CMK (cell line): ENCODE measurements around the gene SPATA2L.
A peak's percentile ranks its signal among the peaks of the same experiment; 100 is the strongest.
"Not testable (repeated sequence)": the region's sequence is repeated elsewhere in the genome, so short reads cannot be mapped to it uniquely, and the experiment has no call there.

Experiments
- DNase-seq: peaks from one replicate; pipeline ENCODE4 v3.0.0-alpha.2; 2010; ENCODE audit warnings: low read depth

Gene SPATA2L

DNA sequence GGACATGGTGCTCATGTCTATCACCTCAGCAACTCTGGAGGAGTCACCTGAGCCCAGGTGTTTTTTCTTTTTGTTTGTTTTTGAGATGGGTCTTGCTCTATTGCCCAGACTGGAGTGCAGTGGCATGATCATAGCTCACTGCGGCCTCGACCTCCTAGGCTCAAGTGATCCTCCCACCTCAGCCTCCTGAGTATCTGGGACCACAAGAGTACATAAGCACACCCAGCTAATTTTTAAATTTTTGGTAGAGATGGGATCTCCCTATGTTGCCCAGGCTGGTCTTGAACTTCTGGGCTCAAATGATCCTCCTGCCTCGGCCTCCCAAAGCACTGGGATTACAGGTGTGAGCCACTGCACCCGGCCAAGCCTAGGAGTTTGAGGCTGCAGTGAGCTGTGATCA is 11.9 kb downstream of the SPATA2L start:
- DNase-seq: not testable (repeated sequence)

- no peak for DNase-seq
Observed at GRCh38 chr16:89689142-89689541, 12.4 kb downstream of the SPATA2L start.

DNA sequence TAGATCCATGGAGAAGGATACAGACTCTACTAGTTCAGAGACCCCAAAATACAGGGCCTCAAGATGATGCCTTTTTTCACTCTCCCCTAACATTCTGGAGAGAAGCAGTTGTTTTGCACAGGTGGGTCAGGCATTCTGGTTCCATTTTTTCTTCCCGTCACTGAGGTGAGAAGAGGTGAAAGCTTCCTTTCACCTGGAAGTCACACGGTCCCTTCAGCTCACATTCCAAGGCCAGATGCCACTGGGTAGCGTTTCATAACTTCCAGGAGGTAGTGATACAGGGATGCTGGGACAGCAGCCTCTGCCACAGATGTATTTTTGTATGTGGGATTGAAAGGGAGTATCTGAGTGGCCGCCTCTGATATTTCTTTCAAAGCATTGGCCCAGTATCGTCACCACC is 13.1 kb downstream of the SPATA2L start:
- DNase-seq: no peak

GRCh38 chr16:89687092-89687940 is 14.2 kb downstream of the SPATA2L start:
- DNase-seq: no peak

GRCh38 chr16:89686520-89687091 is 14.9 kb downstream of the SPATA2L start, which contains the start of gene CDK10:
CDK10 (plus strand) TSS chr16:89686689; CDS start chr16:89686711, 22 bp downstream.
- peak; percentile 65 for DNase-seq

GRCh38 chr16:89685916-89686315 is 15.6 kb downstream of the SPATA2L start:
- no peak for DNase-seq

DNA sequence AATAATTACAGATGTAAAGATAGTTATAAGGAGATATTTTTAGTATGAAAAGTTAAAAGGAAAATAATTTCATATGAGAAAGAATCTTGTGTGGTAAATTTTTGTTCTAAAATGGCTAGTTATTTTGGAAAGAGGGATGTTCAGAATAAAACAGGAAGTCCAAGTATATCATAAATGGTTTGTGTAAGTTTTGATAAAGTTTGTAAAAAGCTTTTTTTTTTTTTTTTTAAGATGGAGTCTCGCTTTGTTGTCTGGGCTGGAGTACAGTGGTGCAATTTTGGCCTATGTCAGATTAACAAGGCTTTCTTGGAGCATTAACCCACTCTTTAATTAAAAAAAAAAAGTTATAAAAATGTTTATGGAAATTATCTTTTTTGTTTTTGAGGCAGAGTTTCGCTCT is 23.2 kb downstream of the SPATA2L start:
- no peak for DNase-seq

DNA sequence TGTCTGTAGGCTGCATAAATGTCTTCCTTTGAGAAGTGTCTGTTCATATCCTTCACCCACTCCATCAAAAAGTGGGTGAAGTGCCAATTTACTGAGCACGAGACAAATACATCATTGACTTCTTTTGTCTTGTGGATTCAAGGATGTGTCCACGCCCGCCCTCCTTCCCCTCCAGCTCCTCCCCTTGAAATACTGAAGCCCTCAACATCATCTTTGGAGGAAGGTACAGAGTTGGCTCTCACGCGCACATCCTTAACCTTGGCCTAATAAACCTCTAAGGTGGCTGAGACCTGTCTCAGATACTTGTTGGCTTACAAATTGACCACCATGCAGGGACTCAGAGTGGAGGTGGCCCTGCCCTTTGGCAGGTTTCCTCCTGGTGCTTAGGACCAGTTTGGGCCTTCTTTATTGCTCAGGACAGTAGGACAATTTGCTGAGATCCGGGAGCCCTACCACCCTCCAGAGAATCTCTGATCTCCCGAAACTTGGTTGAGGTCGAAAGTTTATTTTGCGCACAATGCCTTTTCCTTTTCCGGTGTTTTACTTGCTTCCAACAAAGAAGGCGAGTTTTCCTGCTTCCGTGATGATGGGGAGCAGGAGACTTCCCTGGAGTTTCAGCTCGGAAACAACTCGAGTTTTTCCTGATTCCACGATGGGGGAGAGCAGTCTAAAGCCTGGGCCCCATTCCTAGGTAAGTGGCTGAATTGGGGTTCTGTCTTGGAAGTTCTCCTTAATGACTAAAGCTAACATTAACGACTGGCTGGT is 29.1 kb downstream of the SPATA2L start:
- DNase-seq: no peak

DNA sequence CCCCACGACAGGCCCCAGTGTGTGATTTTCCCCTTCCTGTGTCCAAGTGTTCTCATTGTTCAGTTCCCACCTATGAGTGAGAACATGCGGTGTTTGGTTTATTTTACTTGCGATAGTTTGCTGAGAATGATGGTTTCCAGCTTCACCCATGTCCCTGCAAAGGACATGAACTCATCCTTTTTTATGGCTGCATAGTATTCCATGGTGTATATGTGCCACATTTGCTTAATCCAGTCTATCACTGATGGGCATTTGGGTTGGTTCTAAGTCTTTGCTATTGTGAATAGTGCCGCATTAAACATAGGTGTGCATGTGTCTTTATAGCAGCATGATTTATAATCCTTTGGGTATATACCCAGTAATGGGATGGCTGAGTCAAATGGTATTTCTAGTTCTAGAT is 29.9 kb downstream of the SPATA2L start:
- DNase-seq: not testable (repeated sequence)

- DNase-seq: no peak
Observed at GRCh38 chr16:89670496-89671431, 30.7 kb downstream of the SPATA2L start.

GRCh38 chr16:89669755-89670154 is 31.8 kb downstream of the SPATA2L start:
- DNase-seq: no peak

- DNase-seq: no peak
Observed at GRCh38 chr16:89668790-89669158, 32.7 kb downstream of the SPATA2L start.

DNA sequence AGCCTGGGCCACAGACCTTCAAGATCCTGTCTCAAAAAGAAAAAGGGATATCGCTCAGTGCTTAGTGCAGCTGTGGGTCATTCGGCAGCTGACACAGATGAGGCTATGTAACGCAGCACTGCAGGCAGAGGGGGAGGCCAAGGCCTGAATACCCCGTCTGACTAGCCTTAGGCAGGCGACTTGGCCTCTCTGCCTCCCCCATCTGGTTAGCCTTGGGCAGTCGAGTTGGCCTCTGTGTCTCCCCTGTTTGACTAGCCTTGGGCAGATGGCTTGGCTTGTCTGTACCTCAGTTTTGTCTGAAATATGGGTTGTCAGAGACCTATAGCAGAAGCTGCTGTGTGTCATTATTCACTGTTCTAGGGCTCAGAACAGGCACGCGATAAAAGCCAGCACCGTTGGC is 33.9 kb downstream of the SPATA2L start:
- DNase-seq: no peak

GRCh38 chr16:89667000-89667399 is 34.5 kb downstream of the SPATA2L start:
- DNase-seq: not testable (repeated sequence)

- DNase-seq: not testable (repeated sequence)
Observed at GRCh38 chr16:89664238-89664637, 37.3 kb downstream of the SPATA2L start.

DNA sequence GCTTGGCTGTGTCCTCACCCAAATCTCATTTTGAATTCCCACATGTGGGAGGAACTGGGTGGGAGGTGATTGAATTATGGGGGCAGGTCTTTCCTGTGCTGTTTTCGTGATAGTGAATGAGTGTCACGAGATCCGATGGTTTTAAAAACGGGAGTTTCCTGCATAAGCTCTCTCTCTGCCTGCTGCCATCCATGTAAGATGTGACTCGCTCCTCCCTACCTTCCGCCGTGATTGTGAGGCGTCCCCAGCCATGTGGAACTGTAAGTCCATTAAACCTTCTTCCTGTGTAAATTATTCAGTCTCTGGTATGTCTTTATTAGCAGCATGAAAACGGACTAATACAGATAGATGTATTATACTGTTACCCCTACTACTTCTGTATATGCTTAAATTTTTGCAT is 40.3 kb downstream of the SPATA2L start:
- DNase-seq: no peak

GRCh38 chr16:89660146-89660545 is 41.4 kb downstream of the SPATA2L start:
- no peak for DNase-seq

GRCh38 chr16:89658221-89658879 is 43.2 kb downstream of the SPATA2L start:
- no peak for DNase-seq

- DNase-seq: peak; percentile 72
Observed at GRCh38 chr16:89657442-89658220, 43.9 kb downstream of the SPATA2L start, which contains the start of the genes CHMP1A and SPATA33. CHMP1A (minus strand) TSS chr16:89657708; CDS start chr16:89657588, 120 bp downstream. SPATA33 (plus strand) TSS chr16:89657836; CDS start chr16:89657912, 76 bp downstream.
